Fibroblast of skin of left biceps (primary cell): ENCODE data around the gene DLG2.

ENCODE experiments used
- DNase-seq, 2 experiments: peaks; one replicate each; pipeline ENCODE4 v3.0.0-alpha.2; 2013; ENCODE audit warnings: low read depth in 2 of 2

DLG2 gene

DNA sequence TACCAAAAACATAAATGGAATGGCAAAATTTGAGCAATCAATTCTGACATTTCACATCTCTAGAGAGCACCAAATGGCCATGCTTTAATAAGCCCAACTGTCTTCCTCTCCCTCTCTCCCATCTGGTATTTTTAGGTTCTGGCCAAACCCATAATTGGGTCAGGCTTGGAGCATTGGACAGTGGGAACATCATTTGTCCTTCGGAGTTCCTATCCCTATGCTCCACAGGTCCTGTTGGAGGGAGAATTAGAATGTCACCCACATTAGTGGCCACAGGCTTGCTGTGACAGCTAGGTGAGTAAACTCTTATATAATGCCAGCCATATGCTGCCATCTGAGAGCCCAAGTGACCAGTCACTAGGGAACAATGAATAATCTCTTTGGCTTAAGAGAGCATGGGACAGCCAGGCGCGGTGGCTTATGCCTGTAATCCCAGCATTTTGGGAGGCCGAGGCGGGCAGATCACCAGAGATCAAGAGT lies 2090.0 kb downstream of the DLG2 start:
- DNase-seq: no peak

DNA sequence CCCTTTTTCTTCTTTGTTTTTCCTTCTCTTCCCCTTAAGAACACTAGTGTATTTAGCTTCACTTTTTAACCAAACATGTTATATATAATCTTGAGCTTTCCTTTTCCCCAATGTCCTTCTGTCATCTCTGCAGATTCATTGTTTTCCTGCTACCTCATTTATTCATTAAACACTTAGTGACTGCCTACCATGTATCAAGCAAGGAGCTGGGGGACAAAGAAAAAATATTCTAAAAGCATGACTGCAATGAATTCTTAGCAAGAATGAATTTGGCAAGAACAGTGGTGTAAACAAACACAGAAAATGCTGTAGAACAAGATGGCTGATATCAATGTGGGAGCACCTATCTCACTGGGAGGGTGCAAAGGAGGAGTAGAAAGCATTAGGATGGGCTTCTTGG lies 2094.0 kb downstream of the DLG2 start:
- DNase-seq: no peak

DNA sequence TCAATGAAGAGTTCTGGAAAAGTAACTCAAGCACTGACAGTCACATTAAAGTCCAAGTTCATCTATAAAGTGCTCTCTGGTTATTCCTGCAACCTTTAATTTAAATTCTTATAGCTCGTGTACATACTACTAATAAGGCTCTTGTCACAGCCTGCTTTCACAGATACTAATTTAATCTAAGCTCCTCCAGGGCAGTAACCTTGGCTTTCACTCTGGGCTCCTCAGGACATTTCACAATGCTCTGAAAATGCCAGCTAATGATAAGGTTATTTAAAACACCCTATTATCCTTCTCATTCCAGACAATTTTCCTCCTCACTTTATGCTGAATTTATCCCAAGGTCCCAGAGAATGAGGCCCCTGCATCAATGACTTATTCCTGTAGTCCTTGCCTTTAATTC lies 2098.3 kb downstream of the DLG2 start:
- no peak for DNase-seq

DNA sequence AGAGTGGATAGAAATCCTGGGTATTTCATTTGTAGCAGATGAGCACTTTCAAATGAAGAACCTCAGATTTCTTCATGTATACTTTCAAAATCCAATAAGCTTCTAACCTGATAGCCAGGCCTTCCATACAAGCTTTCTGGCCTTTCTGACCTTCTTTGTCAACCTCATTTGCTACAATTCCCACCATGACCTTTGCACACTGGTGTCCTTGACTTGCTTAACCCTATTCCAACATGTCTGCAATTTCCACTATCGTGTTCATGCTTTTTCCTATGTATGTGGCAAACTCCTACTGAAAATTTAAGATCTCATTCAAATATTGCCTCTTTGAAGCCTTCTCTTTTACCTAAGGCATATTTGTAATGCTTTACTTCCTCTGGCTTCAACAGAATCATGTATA lies 2098.9 kb downstream of the DLG2 start:
- no peak for DNase-seq

DNA sequence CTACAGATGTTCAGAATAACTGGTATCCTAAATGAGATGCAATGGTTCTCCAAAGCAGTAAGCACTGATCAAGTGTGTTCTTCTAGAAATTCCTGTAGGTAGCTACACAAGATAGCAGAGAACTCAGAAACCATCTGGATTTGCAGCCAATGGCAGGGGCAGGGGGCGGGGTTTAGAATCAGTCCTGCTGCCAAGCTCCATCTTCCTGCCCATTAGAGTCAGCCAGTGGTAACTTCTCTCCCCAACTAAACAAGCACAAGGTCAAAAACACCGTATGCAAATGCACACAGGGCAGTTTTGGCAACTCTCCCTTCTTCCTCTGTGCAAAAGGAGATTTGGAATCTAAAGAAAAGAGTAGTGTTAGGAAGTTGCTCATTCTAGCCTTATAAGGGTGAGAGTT lies 2103.5 kb downstream of the DLG2 start:
- no peak for DNase-seq

DNA sequence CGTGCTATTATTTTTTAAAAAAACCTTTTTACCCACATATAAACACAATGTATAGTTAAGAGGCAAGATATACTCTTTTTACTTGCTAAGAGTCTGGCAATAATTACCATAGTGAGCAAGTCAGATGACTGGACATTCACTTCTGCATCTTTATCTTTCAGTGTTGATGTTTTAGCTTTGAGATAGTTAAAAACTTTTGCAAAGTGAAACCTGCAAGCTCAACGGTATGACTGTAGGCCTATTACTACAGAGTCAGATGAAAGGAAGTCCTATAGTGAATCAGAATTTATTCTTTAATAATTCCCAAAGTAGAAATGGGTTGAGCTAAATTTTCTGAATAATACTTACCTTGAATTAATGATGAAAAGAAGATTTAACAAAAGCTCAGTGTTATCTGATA lies 2104.2 kb downstream of the DLG2 start:
- no peak for DNase-seq

DNA sequence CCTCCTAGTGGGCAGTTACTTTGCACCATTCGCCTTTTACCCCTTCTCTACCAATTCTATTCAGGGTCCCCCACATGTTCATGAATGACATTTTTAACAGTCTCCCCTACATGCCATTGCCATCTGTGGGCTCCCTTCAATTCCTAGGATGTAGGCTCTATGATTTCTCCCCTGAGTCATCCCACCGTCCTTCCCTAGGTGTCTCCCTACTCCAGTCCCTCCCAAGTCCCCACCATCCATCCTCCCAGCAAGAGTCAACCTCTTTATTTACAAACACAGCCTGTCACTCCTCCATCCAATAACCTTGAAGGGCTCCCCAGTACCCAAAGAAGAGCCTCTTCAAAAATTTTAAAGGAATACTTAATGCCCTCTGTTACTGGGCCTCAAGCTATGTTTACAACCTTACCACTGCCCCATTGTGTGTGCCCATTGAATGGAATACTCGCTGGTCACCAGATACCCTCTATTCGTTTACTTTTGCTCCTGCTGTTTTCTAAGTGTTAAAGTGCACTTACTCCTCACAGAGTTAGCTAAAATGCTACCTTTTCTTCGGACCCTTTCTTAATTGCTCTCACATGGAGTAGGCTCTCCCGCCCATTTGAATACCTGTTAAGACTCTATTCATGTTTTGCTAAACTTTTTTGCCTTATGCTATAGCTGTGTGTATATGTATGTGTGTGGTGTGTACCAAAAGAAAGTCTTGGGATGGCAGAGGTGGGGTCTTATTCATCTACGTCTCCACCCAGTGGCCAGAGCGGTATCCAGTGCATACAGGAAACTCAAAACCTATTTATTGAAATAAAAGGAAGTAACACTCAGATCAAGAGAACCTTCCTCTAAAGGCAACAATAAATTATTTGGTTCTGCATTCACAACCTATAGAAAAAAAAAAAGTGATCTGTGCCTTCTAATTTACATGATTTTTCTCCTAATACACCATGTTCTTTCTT lies 2105.2 kb downstream of the DLG2 start:
- DNase-seq: no peak

DNA sequence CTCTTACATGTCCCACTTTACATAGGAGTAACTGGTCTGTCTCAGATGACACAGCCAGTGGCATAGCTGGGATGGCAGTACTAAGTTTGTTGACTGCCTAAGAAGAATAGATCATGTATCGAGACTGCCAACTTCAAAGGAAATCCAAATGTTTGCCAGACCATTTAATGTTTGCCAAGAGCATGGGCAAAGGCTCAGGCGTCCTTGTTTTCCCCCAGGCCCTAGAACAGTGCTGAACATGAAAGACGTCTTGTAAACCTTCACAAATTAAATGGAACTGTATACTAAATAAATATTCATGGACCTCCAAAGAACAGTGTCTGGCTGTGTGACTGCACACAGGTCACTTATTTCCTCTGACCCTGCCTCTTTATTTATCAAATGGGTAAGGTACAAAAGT lies 2106.3 kb downstream of the DLG2 start:
- DNase-seq: no peak

DNA sequence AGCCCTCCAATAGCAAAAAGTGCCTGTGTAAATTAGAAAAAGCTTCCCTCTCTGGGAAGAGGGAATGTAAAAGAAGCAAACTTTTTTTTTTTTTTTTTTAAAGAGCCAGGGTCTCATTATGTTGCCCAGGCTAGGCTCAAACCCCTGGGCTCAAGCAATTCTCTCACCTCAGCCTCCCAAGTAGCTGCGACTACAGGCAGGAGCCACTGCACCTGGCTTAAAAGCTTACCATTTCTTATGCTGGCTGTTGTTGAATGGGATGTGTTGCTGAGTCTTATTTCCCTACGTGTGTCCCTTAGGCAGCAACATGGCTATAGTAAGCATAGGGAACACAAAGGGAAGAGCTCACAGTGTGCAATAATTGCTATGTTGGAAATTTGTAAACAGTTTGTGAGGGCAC lies 2115.5 kb downstream of the DLG2 start:
- DNase-seq: no peak

DNA sequence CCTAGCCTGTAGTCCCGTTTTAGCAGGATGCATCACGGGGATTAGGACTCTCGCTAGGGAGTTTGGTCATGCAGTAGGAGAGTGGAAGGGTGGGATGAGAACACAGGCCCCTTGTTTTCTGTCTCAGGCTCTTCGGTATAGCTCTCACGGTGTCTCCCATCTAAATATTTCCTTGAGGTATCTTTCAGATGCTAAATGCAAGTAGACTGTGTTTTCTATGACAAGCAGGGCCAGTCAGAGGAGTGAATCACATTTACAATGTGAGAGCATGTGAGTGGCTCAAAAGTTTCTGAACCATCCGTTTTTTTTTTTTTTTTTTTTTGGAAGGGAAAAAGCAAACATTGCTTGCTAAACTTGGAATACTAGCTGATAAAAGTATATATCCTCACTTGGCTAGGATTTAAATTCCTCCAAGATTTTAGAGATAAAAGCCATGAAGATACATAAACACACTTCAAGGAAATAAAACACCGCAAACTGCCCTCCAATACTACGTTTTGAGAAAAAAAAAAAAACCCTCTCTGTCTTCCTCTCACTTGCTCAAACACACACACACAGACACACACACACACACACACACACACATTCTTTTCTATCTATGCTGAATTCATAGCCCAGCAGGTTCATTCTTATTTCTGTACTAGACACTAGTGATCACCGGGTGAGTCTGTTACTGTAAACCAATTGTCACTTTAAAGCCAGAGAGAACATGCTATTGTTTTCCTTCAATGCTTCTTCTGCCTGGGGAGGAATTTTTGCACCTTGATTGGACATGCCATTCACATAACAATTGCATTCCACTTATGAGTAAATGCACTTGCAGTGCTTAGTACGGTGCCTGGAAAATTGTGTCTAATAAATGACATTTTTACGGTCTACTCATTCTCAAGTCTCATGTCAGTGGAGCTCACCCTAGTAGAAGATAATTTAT lies 2116.3 kb downstream of the DLG2 start:
- no peak for DNase-seq

DNA sequence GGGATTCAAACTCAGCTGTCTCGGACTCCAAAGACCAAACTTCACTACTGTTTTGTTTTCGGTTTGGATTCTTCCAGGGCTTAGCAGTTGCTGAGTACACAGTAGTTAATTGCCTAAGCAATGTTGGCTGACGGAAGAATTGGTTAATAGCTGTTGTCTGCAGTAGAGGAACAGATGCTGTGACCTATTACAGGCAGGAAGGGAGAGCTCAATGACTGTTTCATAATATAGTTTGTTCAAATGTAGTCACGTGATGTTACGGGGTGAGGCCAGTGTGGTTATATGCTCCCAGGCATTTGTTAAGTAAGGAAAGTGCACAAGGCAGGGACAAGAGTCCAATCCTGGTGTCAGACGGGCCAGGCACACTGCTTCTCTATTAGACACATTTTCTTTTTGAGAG lies 2118.3 kb downstream of the DLG2 start:
- no peak for DNase-seq

DNA sequence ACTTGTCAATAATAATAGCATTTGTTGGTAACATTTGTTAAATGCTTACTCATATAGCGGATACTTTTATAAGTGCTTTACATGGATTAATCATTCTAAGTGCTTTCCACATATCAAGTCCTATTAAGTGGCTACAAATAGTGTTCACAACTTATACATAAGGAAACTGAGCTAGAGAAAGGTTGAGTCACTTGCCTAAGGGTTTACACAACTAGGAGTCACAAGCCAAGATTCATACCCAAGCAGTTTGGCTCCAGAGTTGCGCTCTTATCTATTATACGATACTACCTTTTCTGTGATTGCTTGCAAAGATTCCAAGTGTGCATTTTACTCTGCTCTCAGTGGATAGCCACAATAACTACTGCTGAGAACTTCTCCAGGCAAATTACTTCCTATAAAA lies 2125.1 kb downstream of the DLG2 start:
- DNase-seq: no peak

DNA sequence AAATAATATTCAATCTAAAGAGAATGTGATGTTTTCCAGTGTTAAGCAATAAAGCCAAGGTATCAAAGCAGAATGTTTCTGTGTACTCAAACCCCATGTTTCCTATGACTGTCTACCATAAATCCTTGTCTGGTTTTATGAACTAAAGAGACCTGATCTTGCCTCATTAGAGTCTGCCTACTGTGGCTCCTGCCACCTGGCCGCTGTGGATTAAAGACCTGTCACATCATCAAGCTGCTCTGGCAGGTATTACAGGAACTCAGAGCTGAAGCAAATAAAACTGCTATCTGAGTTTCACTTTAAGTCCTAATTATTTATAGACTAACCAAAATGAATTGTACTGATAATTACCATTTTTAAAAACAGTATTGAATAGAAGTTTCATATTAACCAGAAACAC lies 2133.2 kb downstream of the DLG2 start:
- no peak for DNase-seq

DNA sequence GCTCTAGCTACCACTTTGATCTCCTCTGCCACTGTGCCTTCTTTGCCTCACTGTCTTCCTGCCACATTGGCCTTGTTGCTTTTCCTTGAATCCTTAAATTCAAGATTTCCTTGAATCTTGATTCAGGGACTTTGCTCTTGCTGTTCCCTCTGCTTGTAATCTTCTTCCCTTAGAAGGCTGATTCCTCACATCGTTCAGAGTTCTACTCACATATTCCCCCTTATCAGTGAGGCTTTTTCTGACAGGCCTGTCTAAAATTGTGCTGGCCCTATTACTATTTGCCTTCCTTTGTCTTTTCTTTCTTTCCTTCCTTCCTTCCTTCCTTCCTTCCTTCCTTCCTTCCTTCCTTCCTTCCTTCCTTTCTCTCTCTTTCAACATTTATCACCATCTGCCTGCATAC lies 2134.1 kb downstream of the DLG2 start:
- no peak for DNase-seq

DNA sequence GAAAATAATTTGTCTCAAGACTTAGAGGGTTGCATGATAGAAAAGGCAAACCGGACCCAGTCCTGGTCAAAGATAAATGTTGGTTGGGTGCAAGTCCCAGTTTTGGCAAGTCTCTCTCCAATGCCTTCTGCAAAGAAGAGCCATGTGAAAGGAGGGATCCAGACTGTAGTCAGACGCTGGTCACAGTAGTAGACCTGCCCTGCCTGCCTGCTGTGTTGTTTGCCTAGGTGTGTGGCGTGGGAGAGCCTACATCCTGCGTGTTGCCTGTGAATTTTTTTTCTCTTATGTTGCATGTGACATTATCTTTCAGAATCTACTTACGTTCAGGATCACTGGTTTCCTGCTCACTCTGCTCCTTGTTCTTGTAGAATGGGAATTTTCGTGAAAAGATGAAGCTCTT lies 2143.3 kb downstream of the DLG2 start:
- no peak for DNase-seq

DNA sequence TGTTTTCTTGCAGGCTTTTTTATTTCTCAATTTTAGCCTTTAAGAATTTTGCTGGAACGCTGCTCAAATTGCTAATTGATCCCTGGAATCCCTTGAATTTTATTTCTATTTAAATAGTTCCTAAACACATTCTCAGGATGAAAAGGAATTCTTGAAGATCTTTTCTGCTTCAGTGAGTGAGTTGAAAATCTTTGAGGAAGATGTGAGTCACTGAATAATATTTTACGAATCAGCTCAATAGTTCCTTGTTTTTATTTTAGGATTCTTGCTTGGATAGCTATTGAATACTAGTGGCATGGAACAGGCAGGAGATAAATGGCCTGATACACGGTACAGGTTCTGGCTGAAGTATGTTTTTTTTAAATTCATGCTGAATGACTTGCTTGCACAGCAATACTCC lies 2146.3 kb downstream of the DLG2 start:
- DNase-seq: no peak

DNA sequence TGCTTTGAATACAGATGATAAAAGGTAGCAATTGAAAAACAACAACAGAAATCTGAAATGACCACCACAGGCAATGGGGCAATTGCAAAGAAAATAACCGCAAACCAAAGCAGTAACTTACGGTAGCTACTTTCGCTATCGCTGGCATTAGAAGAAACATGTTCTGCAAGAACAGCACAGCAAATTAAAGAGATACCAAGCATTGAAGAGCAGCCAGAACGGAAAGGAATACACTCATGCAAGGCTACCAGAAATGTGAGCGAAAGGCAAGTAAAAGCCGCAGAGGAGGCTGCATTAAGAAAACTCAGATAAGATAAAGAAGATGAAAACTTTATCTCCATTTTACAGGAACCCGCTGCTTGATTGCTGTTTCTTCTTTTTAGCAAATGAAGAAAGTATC lies 2146.9 kb downstream of the DLG2 start:
- no peak for DNase-seq

DNA sequence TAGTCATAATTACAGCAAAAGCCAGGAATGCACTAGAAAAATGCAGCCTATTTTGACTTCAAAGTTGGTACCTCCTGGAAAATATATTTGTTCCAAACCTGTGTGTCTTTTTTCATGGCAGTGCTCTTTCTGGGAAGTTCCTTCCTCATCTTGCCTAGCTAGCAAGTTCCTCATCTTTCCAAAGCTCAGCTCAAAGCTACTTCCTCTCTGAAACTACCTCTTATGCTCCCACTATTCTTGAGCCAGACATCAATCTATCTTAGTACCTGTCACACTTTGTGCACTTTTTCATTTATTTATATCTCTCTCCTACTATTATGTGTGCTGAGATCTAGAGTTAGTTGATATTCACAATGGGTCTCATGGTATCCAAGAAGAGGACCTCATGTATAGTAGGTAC lies 2149.4 kb downstream of the DLG2 start:
- no peak for DNase-seq

DNA sequence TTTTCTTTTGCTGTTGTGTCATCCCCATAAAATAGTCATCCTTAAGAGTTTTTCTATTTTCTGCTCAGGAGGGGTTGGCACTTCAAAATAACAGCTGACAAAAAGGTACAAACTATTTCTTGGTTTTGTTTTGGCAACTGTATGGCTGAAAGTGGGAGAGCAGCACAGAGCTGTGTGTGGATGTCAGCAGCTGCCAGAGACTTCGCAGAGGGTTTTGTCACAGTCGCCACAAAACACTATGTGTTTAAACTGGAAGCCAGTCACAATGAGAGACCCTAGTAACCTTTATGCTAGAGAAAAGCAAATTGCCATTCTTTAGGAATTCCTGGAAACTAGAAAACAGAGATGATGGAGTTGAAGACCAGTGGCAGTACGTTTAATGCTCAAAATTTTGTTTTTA lies 2151.4 kb downstream of the DLG2 start:
- no peak for DNase-seq

DNA sequence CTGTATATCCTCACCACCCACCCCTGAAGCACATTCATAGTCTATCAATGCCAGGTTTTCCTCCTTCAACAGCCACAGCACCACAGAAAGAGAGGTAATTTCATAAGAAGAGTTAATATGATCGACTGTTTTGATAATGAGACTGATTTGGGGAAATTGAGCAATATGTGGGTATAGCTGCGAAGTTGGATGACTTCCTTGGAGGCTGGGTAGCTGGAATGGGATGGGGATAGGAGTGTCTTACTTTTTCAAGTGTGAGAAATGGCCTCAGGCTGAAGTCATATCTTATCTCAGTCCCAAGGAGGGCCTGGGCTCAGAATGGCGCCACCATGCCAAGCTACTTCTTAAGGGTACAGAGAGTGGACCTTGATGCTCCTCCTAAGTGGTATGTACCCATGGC lies 2153.4 kb downstream of the DLG2 start:
- no peak for DNase-seq

DNA sequence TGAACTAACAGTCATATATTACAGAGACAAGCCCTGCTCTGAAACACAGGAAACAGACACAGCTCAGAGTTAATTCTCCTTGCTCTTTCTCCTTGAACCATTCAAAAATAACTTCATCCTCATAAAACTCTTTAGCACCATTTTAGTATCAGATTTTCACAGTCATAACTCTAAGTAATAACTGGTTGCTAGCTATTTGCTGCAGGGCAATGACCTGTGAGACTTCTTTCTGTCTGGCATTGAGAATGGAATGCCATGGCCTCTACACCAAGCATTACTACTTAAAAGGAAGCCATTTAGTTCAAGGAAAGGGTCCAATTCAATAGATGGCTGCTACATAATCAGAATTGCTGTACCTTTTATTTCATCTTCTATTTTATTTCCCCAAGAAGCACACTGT lies 2154.3 kb downstream of the DLG2 start:
- DNase-seq: no peak

DNA sequence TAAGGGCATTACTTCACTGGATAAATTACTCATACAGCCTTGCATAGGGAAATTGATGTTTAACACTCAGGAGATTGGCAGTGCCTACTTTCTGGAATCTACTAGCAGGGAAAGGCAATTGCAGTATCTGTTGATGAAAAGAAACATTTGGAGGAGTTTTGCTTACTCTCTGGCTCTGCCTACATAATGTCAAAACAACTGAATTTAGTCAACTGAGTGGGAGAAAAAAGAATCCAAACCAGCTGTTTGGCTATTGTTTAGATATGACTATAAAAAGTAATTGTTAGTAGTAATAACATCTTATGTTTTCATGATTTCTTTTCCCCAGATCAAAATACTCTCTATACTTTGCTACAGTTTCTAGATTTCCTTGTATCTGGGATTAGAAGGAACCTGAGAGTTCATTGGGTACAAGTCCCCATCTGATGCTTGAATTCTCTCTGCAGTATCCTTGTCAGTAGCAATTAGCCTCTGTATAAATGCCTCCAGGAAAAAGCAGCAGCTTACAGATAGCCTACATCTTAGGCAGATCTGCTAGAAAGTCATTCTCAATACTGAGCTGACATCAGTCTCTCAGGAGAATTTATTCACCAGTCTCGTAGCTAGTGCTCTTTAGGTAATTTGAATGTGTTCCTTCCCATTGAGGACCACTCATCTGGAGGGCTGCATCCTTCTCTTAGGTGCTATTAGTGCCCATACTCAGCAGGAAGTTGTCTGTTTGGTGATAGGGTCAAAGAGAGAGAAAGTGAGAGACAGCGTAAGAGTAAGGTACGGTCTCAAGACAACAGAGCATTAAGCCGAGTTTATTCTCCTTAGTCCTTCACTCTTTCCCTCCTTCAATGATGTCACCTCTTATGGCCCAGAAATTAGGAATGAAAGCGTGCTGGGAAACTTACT lies 2155.1 kb downstream of the DLG2 start:
- DNase-seq: no peak
